OCI-M2 (cell line): ENCODE measurements around the gene CARS2.

ENCODE experiments used
- DNase-seq: peaks from one replicate; lab custom pipeline; 2025; ENCODE audit not compliant: unreplicated experiment; lab: John Stamatoyannopoulos, UW

CARS2 gene

GRCh38 chr13:110653271-110653670, 52.6 kb downstream of the CARS2 start:
- DNase-seq, result no peak

- no peak for DNase-seq
Measured at GRCh38 chr13:110652764-110653163, 53.2 kb downstream of the CARS2 start.

GRCh38 chr13:110652231-110652730, 53.6 kb downstream of the CARS2 start:
- no peak for DNase-seq

GRCh38 chr13:110651726-110652230, 54.1 kb downstream of the CARS2 start:
- no peak for DNase-seq

- DNase-seq, result no peak
Measured at GRCh38 chr13:110651271-110651670, 54.6 kb downstream of the CARS2 start.

GRCh38 chr13:110650436-110650835, 55.5 kb downstream of the CARS2 start:
- DNase-seq, result no peak

GRCh38 chr13:110649551-110649950, 56.4 kb downstream of the CARS2 start:
- no peak for DNase-seq

- DNase-seq, result no peak
Measured at GRCh38 chr13:110648848-110649421, 57.0 kb downstream of the CARS2 start.

GRCh38 chr13:110648146-110648819, 57.6 kb downstream of the CARS2 start:
- DNase-seq, result no peak

- no peak for DNase-seq
Measured at GRCh38 chr13:110647365-110647737, 58.6 kb downstream of the CARS2 start.

- DNase-seq, result no peak
Measured at GRCh38 chr13:110646442-110647364, 59.2 kb downstream of the CARS2 start.

- DNase-seq, result no peak
Measured at GRCh38 chr13:110645750-110646149, 60.2 kb downstream of the CARS2 start.

- DNase-seq, result no peak
Measured at GRCh38 chr13:110644892-110645521, 60.9 kb downstream of the CARS2 start.

GRCh38 chr13:110643768-110644421, 62.0 kb downstream of the CARS2 start:
- DNase-seq, result no peak

- DNase-seq, result no peak
Measured at GRCh38 chr13:110643324-110643723, 62.6 kb downstream of the CARS2 start.

GRCh38 chr13:110642291-110642981, 63.5 kb downstream of the CARS2 start:
- no peak for DNase-seq

- no peak for DNase-seq
Measured at GRCh38 chr13:110641055-110642015, 64.6 kb downstream of the CARS2 start.

- DNase-seq, result no peak
Measured at GRCh38 chr13:110640591-110641029, 65.3 kb downstream of the CARS2 start.

GRCh38 chr13:110639935-110640334, 66.0 kb downstream of the CARS2 start:
- no peak for DNase-seq
